K562 (cell line): ENCODE results near the gene NOC4L. TPM values are rescaled to one million over a fixed set of nuclear protein-coding genes. Genes with fewer than 3 reads are reported as not detected.

Experiments used
- ATAC-seq: fragments of 200-7000 bp; cut with Tn5 transposase; 3 replicates; pipeline ENCODE4 v1.9.1; 2020; ENCODE audit warnings: moderate library complexity
- BruUV-seq: library from RNA; stranded (reverse); fragments of 400-500 nt; replicated peaks from 2 replicates; lab custom pipeline; 2021; lab: Mats Ljungman, UMichigan
- CTCF ChIA-PET: fragments of 300-600 bp; formaldehyde crosslinking; extraction: SDS; loops from one replicate; lab custom pipeline; 2021; ENCODE audit warnings: low intra/inter-chr PET ratio; lab: Yijun Ruan, JAX
- POLR2A ChIA-PET: fragments of 300-600, 350-650 bp; sonication (Branson Sonifier 250); formaldehyde crosslinking; extraction: SDS; loops from one replicate; lab custom pipeline; 2021; ENCODE audit warnings: antibody characterized with exemption, inconsistent platforms; lab: Yijun Ruan, JAX
- DNase-seq, 4 experiments: peaks; one replicate each; pipeline versions ENCODE4 v3.0.0 to v3.0.0-alpha.2; 2011 to 2018; ENCODE audit warnings: low spot score in 3 of 4, mixed read lengths in 3 of 4; ENCODE audit errors: extremely low read depth in 1 of 4
- FAIRE-seq: peaks from 2 replicates; lab custom pipeline; 2011; peaks lifted over from hg19 to GRCh38; lab: Jason Lieb, UNC
- H2AFZ ChIP-seq: 2 replicates; pipeline ENCODE4 v1.6.0; 2011; ENCODE audit warnings: low read depth, low read length, control low read depth, inconsistent platforms
- H3K27ac ChIP-seq: fragments of 200-600 bp; 3 replicates; pipeline ENCODE4 v1.8.0; 2011; ENCODE audit warnings: low read depth, mild to moderate bottlenecking, control low read depth, inconsistent platforms, low read length, moderate library complexity, mixed read lengths; ENCODE audit errors: extremely low read depth
- H3K27me3 ChIP-seq, 2 experiments: fragments of 300-600 bp in 1 of 2; 2 replicates in 1 of 2; 3 replicates in 1 of 2; pipeline versions ENCODE4 v1.6.0 to v1.8.0; 2011; ENCODE audit warnings: inconsistent platforms in 2 of 2, low read length in 2 of 2, mild to moderate bottlenecking in 1 of 2, mixed read lengths in 1 of 2, moderate library complexity in 1 of 2; ENCODE audit not compliant: control insufficient read depth in 2 of 2, insufficient read depth in 2 of 2
- H3K36me3 ChIP-seq: fragments of 300-600 bp; 3 replicates; pipeline ENCODE4 v1.8.0; 2011; ENCODE audit warnings: mild to moderate bottlenecking, low read length, inconsistent platforms; ENCODE audit not compliant: control insufficient read depth, insufficient read depth
- H3K4me1 ChIP-seq, 2 experiments: fragments of 200-600 bp in 1 of 2; replicated peaks in 1 of 2; 2 replicates in 1 of 2; 3 replicates in 1 of 2; pipeline versions ENCODE4 v1.5.1 to v1.8.0; 2011; ENCODE audit warnings: inconsistent platforms in 2 of 2, low read length in 2 of 2, mild to moderate bottlenecking in 1 of 2, mixed read lengths in 1 of 2, moderate library complexity in 1 of 2; ENCODE audit not compliant: control insufficient read depth in 2 of 2, insufficient read depth in 2 of 2
- H3K4me2 ChIP-seq: 2 replicates; pipeline ENCODE4 v1.6.1; 2011; ENCODE audit warnings: low read length, control low read depth, inconsistent platforms, mixed read lengths; ENCODE audit not compliant: insufficient read depth
- H3K4me3 ChIP-seq: fragments of 200-600 bp; sonication (generic), shearing (Covaris generic); 2 replicates; pipeline ENCODE4 v1.5.1; 2016; ENCODE audit warnings: control low read depth, inconsistent platforms
- H3K79me2 ChIP-seq: fragments of 200-600 bp; 3 replicates; pipeline ENCODE4 v1.8.0; 2011; ENCODE audit warnings: low read length, inconsistent platforms; ENCODE audit not compliant: control insufficient read depth, insufficient read depth
- H3K9ac ChIP-seq, 2 experiments: 2 replicates each; pipeline versions ENCODE4 v1.6.0 to v1.6.1; 2011; ENCODE audit warnings: low read depth in 2 of 2, low read length in 2 of 2, control low read depth in 1 of 2, inconsistent platforms in 1 of 2, mild to moderate bottlenecking in 1 of 2, mixed read lengths in 1 of 2; ENCODE audit not compliant: insufficient read depth in 1 of 2
- H3K9me1 ChIP-seq: one replicate; pipeline ENCODE4 v1.6.0; 2011; ENCODE audit warnings: inconsistent platforms, mild to moderate bottlenecking, low read length, moderate library complexity; ENCODE audit not compliant: control insufficient read depth, insufficient read depth
- H3K9me3 ChIP-seq: replicated peaks from 2 replicates; pipeline ENCODE4 v1.5.1; 2011; ENCODE audit warnings: low read depth, low read length, inconsistent platforms; ENCODE audit not compliant: control insufficient read depth, insufficient read depth
- H4K20me1 ChIP-seq: replicated peaks from 2 replicates; pipeline ENCODE4 v1.6.1; 2011; ENCODE audit warnings: low read length, inconsistent platforms, mixed read lengths; ENCODE audit not compliant: control insufficient read depth, insufficient read depth
- CREB1 ChIP-seq, 2 experiments: sonication (generic) in 1 of 2; formaldehyde crosslinking in 1 of 2; IDR thresholded peaks; 2 replicates each; pipeline versions ENCODE4 v1.6.1 to v1.8.0; 2012 to 2022; ENCODE audit warnings: inconsistent platforms in 1 of 2, mild to moderate bottlenecking in 1 of 2, missing genetic modification reagents in 1 of 2, moderate library complexity in 1 of 2
- ZNF217 ChIP-seq: sonication (generic); formaldehyde crosslinking; IDR thresholded peaks from 2 replicates; pipeline ENCODE4 v1.8.0; 2022; ENCODE audit warnings: mild to moderate bottlenecking, missing genetic modification reagents
- WGBS: fragments of 100-300 bp; shearing (Covaris generic); methylation state at CpG from one replicate; pipeline ENCODE4 v1.1.6; 2016; ENCODE audit warnings: low coverage, mixed read lengths; ENCODE audit not compliant: insufficient coverage; ENCODE audit errors: missing lambda C conversion rate; 5-methylcytosine and 5-hydroxymethylcytosine counted together
- in situ Hi-C: fragments of 300-500 bp; cut with MboI; formaldehyde crosslinking; loops from 4 replicates; pipeline ENCODE4 v1.15.0; 2018; ENCODE audit warnings: inconsistent platforms, mixed read lengths
- intact Hi-C: fragments of 100-400 bp; cut with micrococcal nuclease; formaldehyde crosslinking; loops from 2 replicates; pipeline ENCODE4 v1.14.2; 2022
- polyA plus RNA-seq, 8 experiments: library from polyadenylated mRNA; depleted of rRNA in 4 of 8; stranded (reverse) in 5 of 8; unstranded in 3 of 8; fragments of >200 nt; fragmentation: Nextera tagmentation in 2 of 8; fragmentation: Illumina TruSeq in 1 of 8; extraction: Ambion mirVana in 2 of 8; extraction: Trizol in 1 of 8; gene quantifications; 2 replicates each; pipeline versions ENCODE4 v1.2.1 to v1.2.3, GENCODE V29; 2011 to 2014; ENCODE audit warnings: inconsistent platforms in 1 of 8, missing spikeins in 1 of 8
- total RNA-seq, 7 experiments: library from RNA; depleted of rRNA in 6 of 7; stranded (reverse); fragments of >200 nt in 6 of 7; fragmentation: Illumina TruSeq in 2 of 7; extraction: Trizol in 2 of 7; gene quantifications; 2 replicates each; pipeline versions ENCODE4 v1.2.1 to v1.2.3, GENCODE V29; 2011 to 2021; ENCODE audit warnings: low replicate concordance in 1 of 7

The NOC4L gene
- total and polyA plus RNA-seq, 9 of the 15 experiments (the other 6 are each of a cell fraction or from before 2014, with no cell fraction given): 1.3 to 77.0 (median 20.0) TPM

DNA sequence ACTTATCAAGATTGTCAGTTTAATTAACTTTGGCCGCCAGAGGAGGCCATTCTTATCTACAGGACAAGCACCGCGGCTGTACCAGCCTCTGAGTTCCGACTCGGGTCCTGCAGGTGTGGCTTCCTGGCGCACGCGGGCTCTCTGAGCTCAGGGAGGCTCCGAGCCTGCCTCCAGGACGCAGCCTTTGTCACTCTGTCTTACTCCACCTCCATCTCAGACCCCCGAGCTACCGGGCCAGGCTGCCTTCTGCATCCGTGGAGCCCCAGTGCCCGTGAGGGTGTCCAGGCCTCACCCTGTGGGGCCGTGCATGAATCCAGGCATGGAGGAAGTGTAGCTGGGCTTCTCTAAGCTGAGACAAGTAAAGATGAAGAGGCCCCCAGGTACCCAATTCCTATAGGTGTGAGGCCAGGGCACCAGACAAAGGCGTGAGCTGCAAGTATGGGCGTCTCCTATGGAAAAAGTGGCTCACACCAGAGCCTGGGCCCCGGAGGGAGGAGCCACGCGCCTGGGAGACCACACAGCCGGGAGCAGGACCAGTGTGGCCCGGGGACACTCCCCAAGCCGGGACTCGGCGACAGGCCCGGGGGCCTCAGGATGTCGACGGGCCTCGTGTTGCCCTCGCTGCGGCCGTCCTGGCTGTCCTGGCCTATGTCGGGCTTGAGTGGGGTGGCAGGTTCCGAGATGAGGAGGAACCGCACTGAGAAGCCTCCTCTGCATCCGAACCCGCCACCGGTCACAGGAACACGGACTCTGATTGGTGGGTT, 42.8 kb downstream of the NOC4L start:
- ATAC-seq (no peak), DNase-seq (no peak), FAIRE-seq (no peak)
- no peaks in the 10 kb centered on the region for H3K36me3 ChIP-seq
- no peaks in the 10 kb centered on the region for H3K79me2 ChIP-seq
- no peak overlapping the region for H3K27ac ChIP-seq
- no peaks in the 10 kb centered on the region for H3K9me1 ChIP-seq
- no peak overlapping the region for H3K4me3 ChIP-seq
- peaks cover 35 to 85% of the 10 kb centered on the region in 2 experiments for H3K27me3 ChIP-seq
- no peak overlapping the region for H3K9ac ChIP-seq
- peaks cover 3 to 40% of the 10 kb centered on the region in 2 experiments; a peak in 2 of 5 replicates for H3K4me1 ChIP-seq
- no peaks in the 10 kb centered on the region for H3K9me3 ChIP-seq
- CTCF ChIA-PET: no interaction called here
- TF ChIP-seq CREB1 (IDR thresholded peaks at IDR 0.05) (no peak), CREB1 (CRISPR knock-in tag; IDR thresholded peaks at IDR 0.05) (0 out of 2 replicates have a peak, but pooled peaks have one; percentile 16), ZNF217 (CRISPR knock-in tag) (no peak)
- H3K4me2 ChIP-seq: no peak overlapping the region
- H4K20me1 ChIP-seq: 0 out of 2 replicates have a peak, but pooled peaks cover 3% of the 10 kb centered on the region
- 13% methylated on average over 36 of the region's 39 CpGs for WGBS
- no TSS peak for BruUV-seq
- POLR2A ChIA-PET: interaction anchor here (0.6 kb wide), 2 partner anchors 88 to 200 kb away, joined by 3 read pairs; no protein-coding TSS in a partner anchor
- no peak overlapping the region for H2AFZ ChIP-seq
- intact Hi-C loops: no loop called here
- in situ Hi-C loops: no loop called here
